Tibial artery (tissue), 4 donors: ENCODE data around the gene KAT2A.

Experiments
- DNase-seq, 2 donors: peaks; one replicate each; pipeline ENCODE4 v3.0.0-alpha.2; 2019
- H3K27ac ChIP-seq, 2 donors: fragments of 200-600 bp; sonication (generic) in 1 of 2; 1 replicate in 1 of 2; 2 replicates in 1 of 2; pipeline ENCODE4 v1.5.1; 2018 to 2019; ENCODE audit warnings: mild to moderate bottlenecking in 1 of 2
- H3K27me3 ChIP-seq, 2 donors: fragments of 200-600 bp; sonication (generic) in 1 of 2; one replicate each; pipeline versions ENCODE4 v1.5.1 to v1.6.0; 2016 to 2019
- H3K36me3 ChIP-seq, 3 donors: fragments of 200-600 bp; sonication (generic) in 2 of 3; one replicate each; pipeline ENCODE4 v1.5.1; 2016 to 2019; ENCODE audit warnings: mild to moderate bottlenecking in 2 of 3
- H3K4me1 ChIP-seq, 4 donors: fragments of 200-600 bp; sonication (generic) in 2 of 4; 1 replicate in 3 of 4; 2 replicates in 1 of 4; pipeline ENCODE4 v1.5.1; 2016 to 2019
- H3K4me3 ChIP-seq, 2 donors: fragments of 200-600 bp; sonication (generic) in 1 of 2; 1 replicate in 1 of 2; 2 replicates in 1 of 2; pipeline ENCODE4 v1.5.1; 2018 to 2019; ENCODE audit warnings: mild to moderate bottlenecking in 2 of 2
- H3K9me3 ChIP-seq, 3 donors: fragments of 200-600 bp; sonication (generic) in 1 of 3; one replicate each; pipeline ENCODE4 v1.5.1; 2016 to 2019
- intact Hi-C: fragments of 100-400 bp; cut with DNase I; formaldehyde crosslinking; loops from one replicate; pipeline ENCODE4 v1.15.0; 2023; ENCODE audit warnings: low total_unique reads
- TF ChIP-seq, protein P1 (sequence below), 2 experiments: fragments of 200-600 bp in 1 of 2; fragments of 450-650 bp in 1 of 2; IDR thresholded peaks; one replicate each; pipeline ENCODE4 v1.5.1; 2017 to 2019; ENCODE audit warnings: antibody characterized with exemption in 2 of 2, mild to moderate bottlenecking in 1 of 2, moderate library complexity in 1 of 2

Gene KAT2A

DNA sequence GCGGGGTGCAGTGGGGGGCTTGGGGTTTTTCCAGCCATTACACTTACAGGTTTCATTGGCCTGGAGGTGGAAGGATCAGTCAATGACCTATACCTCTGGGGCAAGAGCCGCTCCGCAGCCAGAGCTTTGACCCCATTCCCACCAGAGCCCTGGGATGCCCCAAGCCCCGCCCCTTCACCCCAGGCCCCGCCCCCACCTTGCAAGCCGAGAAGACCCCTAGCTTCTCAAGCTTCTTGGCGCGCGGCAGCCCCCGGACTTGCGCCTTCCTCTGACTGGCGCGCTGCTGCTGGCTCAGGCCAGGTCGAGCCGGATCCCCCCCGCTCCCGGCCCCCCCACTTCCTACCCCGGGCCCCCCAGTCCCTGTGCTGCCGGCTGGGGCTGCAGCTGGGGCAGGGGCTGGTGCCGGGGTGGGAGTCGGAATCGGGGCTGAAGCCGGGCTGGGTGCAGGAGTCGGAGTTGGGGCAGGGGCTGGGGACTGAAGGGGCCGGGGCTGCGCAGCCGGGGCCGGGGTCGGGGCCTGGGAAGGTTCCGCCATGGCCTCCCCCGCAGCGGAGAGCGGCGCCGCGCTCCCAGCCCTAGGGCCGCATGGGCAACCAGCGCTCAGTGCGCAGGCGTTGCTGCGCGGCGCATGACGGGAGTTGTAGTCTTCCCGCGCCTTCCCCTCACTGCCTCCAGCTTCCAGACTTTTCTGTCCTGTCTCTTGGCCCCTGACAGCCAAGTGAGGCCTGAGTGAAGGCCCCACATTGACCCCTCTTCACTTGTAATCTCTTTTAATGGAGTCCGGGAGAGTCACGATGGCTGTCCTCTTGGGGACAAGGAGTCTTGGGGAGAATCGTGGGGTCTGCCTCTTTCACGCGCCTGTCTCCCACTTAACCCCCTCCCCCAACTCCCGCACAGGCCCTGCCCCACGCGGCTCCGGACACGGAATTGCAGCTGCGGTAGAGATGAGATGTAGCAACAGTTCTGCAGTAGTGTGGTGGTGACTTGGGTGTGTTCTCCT is at the start of gene KAT2A:
KAT2A (minus strand) TSS at position 598 of the 1,000 bp plus-strand sequence; CDS start at position 535, 63 bp downstream.
- peaks cover 10 to 54% (median 16%) of the 10 kb centered on the region in 3 donors for H3K36me3 ChIP-seq
- peak; percentile 78 to 83 for DNase-seq
- H3K27me3 ChIP-seq = no peaks in the 10 kb centered on the region
- TF ChIP-seq, protein P1, sequence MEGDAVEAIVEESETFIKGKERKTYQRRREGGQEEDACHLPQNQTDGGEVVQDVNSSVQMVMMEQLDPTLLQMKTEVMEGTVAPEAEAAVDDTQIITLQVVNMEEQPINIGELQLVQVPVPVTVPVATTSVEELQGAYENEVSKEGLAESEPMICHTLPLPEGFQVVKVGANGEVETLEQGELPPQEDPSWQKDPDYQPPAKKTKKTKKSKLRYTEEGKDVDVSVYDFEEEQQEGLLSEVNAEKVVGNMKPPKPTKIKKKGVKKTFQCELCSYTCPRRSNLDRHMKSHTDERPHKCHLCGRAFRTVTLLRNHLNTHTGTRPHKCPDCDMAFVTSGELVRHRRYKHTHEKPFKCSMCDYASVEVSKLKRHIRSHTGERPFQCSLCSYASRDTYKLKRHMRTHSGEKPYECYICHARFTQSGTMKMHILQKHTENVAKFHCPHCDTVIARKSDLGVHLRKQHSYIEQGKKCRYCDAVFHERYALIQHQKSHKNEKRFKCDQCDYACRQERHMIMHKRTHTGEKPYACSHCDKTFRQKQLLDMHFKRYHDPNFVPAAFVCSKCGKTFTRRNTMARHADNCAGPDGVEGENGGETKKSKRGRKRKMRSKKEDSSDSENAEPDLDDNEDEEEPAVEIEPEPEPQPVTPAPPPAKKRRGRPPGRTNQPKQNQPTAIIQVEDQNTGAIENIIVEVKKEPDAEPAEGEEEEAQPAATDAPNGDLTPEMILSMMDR (IDR thresholded peaks at IDR 0.05) = no peak
- intact Hi-C loops = no loop called here
- H3K9me3 ChIP-seq = no peaks in the 10 kb centered on the region
- H3K4me1 ChIP-seq = peaks cover 0 to 17% (median 10%) of the 10 kb centered on the region in 4 donors
- H3K27ac ChIP-seq = peak within 1 kb of the TSS; percentile 43 to 67
- peak within 1 kb of the TSS; percentile 76 to 85 for H3K4me3 ChIP-seq

DNA sequence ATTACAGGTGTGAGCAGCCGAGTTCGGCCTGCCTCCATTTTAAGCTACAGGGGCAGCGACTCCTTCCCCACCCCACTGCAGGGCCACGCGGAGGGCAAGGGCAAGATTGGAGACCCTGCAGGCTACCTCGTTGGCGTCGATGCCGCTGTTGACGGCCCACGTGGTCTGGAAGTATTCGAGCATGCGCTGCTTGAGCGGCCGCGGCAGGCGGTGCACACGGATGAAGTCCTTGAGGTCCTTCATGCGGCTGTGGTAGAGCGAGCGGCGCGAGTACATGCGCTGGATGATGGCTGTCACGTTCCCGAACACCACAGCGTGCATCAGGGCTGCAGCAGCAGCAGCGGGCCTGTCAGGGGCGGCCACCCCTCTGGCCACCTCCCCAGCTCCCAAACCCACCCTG is 48.2 kb upstream of the KAT2A start:
- TF ChIP-seq, protein P1 (IDR thresholded peaks at IDR 0.05) = no peak

DNA sequence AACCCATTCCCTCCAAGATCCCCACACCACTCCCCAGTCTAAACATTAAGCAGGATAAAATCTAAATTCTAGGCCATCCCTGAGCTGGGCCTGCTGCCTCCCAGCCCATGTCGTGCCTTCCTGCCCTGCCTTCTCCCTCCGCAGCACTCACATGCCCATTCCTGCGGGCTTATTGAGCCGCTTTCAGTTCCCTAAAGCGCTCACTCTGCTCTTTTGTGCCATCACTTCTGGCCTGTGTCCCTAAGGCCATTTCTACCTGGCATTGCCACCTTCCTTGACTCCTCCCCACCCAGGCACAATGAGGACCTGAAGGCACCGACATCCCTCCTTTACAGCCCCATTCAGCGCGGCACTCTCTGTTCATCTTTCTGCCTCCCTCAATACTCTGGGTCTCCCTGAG is 46.6 kb upstream of the KAT2A start:
- H3K9me3 ChIP-seq = no peaks in the 10 kb centered on the region
- no peak for DNase-seq
- H3K4me3 ChIP-seq = no peak overlapping the region
- no peaks in the 10 kb centered on the region for H3K4me1 ChIP-seq
- intact Hi-C loops = no loop called here
- peaks cover 0 to 15% of the 10 kb centered on the region in 2 donors for H3K27me3 ChIP-seq
- TF ChIP-seq, protein P1 (IDR thresholded peaks at IDR 0.05) = no peak
- no peak overlapping the region for H3K27ac ChIP-seq
- no peaks in the 10 kb centered on the region for H3K36me3 ChIP-seq

More for the DNA sequence above, 48.2 kb upstream of the KAT2A start:
- Histone ChIP-seq H3K9me3 (no peaks in the 10 kb centered on the region), H3K36me3 (no peaks in the 10 kb centered on the region), H3K27me3 (peaks cover 0 to 19% of the 10 kb centered on the region in 2 donors), H3K4me1 (no peaks in the 10 kb centered on the region), H3K4me3 (no peak overlapping the region), H3K27ac (no peak overlapping the region)
- no peak for DNase-seq
- intact Hi-C loops = no loop called here

DNA sequence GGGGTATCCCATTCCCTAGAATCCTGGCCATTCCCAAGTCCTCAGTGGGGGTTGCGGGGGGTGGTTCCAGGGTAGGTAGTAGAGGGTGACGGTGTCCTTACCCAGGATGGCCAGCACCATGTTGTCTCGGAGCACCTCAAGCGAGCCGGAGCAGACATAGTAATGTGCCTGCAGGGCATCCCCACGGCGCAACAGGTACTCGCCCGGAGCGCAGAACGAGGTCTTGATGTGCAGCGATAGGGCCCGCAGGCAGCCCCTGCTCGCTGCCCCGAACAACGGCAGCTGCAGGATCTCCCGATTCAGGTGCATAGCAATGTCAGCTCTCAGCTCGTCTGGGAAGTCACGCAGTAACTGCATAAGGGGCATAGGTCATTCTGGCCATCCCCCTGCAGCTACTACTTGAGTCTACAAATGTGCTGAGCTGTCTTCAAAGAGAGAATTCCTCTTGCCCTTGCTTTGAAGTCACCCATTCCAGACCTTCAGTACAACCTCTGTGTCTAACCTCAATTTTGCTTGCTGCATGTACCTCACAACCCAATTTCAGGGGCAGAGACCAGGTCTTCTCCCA is 45.1 kb upstream of the KAT2A start:
- Histone ChIP-seq H3K27me3 (peaks cover 0 to 15% of the 10 kb centered on the region in 2 donors), H3K9me3 (no peaks in the 10 kb centered on the region), H3K4me1 (no peaks in the 10 kb centered on the region), H3K27ac (no peak overlapping the region), H3K4me3 (no peak overlapping the region), H3K36me3 (no peaks in the 10 kb centered on the region)
- DNase-seq = no peak
- intact Hi-C loops = no loop called here
- TF ChIP-seq, protein P1 (IDR thresholded peaks at IDR 0.05) = no peak

DNA sequence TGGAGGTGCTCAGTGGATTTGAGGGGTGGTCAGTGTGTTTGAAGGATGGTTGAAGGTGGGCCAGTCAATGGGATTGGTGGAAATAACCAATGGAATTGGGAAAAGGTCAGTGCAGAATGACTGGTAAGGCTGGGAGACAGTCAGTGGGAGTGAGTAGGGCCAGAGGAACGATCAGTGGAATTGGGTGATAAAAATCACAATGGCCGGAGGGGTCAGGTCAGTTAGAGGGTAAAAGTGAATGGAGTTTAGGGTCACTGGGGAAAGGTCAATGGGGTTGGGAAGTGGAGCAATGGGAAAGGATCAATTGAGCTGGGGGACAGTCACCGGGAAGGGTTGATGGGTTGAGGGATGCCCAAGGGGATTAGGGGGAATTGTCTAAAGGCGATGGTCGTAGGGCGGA is 44.6 kb upstream of the KAT2A start:
- no peak overlapping the region for H3K4me3 ChIP-seq
- H3K27me3 ChIP-seq = peaks cover 0 to 15% of the 10 kb centered on the region in 2 donors
- no peaks in the 10 kb centered on the region for H3K36me3 ChIP-seq
- TF ChIP-seq, protein P1 (IDR thresholded peaks at IDR 0.05) = no peak
- no peaks in the 10 kb centered on the region for H3K4me1 ChIP-seq
- no peaks in the 10 kb centered on the region for H3K9me3 ChIP-seq
- intact Hi-C loops = no loop called here
- no peak overlapping the region for H3K27ac ChIP-seq
- no peak for DNase-seq
